VCaP (cell line): Measurements from ENCODE around the gene ZNF831.

Experiments used
- H3K27ac ChIP-seq: fragments of 450-650 bp; 2 replicates; pipeline ENCODE4 v1.5.1; 2017
- CTCF ChIP-seq: fragments of 450-650 bp; conservative IDR thresholded peaks from 2 replicates; pipeline ENCODE4 v1.5.1; 2017; ENCODE audit warnings: mild to moderate bottlenecking, moderate library complexity

ZNF831 gene

GRCh38 chr20:59177266-59178250 lies 13.9 kb downstream of the ZNF831 start:
- no peak for TF ChIP-seq CTCF
- H3K27ac ChIP-seq: no peak overlapping the region

GRCh38 chr20:59178983-59179595 lies 15.5 kb downstream of the ZNF831 start:
- H3K27ac ChIP-seq: no peak overlapping the region
- no peak for TF ChIP-seq CTCF

GRCh38 chr20:59179988-59180387 lies 16.4 kb downstream of the ZNF831 start:
- TF ChIP-seq CTCF: no peak
- no peak overlapping the region for H3K27ac ChIP-seq

GRCh38 chr20:59181936-59182335 lies 18.3 kb downstream of the ZNF831 start:
- no peak for TF ChIP-seq CTCF
- no peak overlapping the region for H3K27ac ChIP-seq

- TF ChIP-seq CTCF: no peak
- H3K27ac ChIP-seq: no peak overlapping the region
These were observed 18.9 kb downstream of the ZNF831 start for GRCh38 chr20:59182401-59183044.

- no peak for TF ChIP-seq CTCF
- no peak overlapping the region for H3K27ac ChIP-seq
These were observed 20.1 kb downstream of the ZNF831 start for GRCh38 chr20:59183751-59184150.

GRCh38 chr20:59184880-59185447 lies 21.3 kb downstream of the ZNF831 start:
- TF ChIP-seq CTCF: no peak
- H3K27ac ChIP-seq: no peak overlapping the region
